Mesothelial cell of epicardium (in vitro differentiated cells): ENCODE results near the gene SUMF1. TPM values are rescaled to one million over a fixed set of nuclear protein-coding genes. Genes with fewer than 3 reads are reported as not detected.
"Not testable (repeated sequence)": the region's sequence is repeated elsewhere in the genome, so short reads cannot be mapped to it uniquely, and the experiment has no call there.

Experiments used
- DNase-seq, 2 experiments: peaks; one replicate each; pipeline ENCODE4 v3.0.0; 2021; ENCODE audit warnings: low spot score in 2 of 2; ENCODE audit not compliant: unreplicated experiment in 2 of 2
- H3K27ac Mint-ChIP-seq: 2 replicates; pipeline ENCODE4 v1.8.0; 2021; ENCODE audit warnings: mixed read lengths
- H3K27me3 Mint-ChIP-seq: 2 replicates; pipeline ENCODE4 v1.8.0; 2021; ENCODE audit warnings: low read depth, mixed read lengths
- H3K36me3 Mint-ChIP-seq: 2 replicates; pipeline ENCODE4 v1.8.0; 2021; ENCODE audit warnings: mixed read lengths
- H3K4me1 Mint-ChIP-seq: 2 replicates; pipeline ENCODE4 v1.8.0; 2021; ENCODE audit warnings: mixed read lengths
- H3K4me3 Mint-ChIP-seq: 2 replicates; pipeline ENCODE4 v1.8.0; 2021; ENCODE audit warnings: mild to moderate bottlenecking, moderate library complexity, mixed read lengths
- H3K9me3 Mint-ChIP-seq: 2 replicates; pipeline ENCODE4 v1.8.0; 2021; ENCODE audit warnings: mixed read lengths
- total RNA-seq: library from RNA; stranded (reverse); gene quantifications from 3 replicates; pipeline ENCODE4 v1.2.1, GENCODE V29; 2021
- TF ChIP-seq, protein P1 (sequence below): fragments of 200-600 bp; sonication (generic); IDR thresholded peaks from one replicate; pipeline ENCODE4 v1.5.0; 2021; ENCODE audit warnings: antibody characterized with exemption; ENCODE audit not compliant: unreplicated experiment

SUMF1 gene
- total RNA-seq, 1 donor from 2014 or later = 28.7 TPM

DNA sequence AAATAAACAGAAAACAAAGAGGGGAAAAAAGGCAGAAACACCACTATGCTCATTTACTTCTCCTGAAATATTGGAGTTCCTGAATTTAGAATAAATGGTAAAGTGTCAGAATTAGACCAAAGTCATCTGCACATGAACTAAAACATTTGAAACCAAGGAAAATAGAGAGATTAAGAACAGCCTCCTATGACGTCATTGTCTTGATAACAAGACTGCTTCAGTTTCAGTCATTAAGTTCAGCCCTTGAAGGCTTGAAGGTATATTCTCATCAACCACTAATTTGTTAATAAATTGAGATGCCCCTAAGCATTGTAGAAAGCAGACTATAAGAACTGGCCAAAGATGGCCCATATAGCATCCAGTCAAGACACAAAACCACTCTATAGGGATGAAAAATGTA lies 2.5 kb downstream of the SUMF1 start:
- TF ChIP-seq, protein P1, sequence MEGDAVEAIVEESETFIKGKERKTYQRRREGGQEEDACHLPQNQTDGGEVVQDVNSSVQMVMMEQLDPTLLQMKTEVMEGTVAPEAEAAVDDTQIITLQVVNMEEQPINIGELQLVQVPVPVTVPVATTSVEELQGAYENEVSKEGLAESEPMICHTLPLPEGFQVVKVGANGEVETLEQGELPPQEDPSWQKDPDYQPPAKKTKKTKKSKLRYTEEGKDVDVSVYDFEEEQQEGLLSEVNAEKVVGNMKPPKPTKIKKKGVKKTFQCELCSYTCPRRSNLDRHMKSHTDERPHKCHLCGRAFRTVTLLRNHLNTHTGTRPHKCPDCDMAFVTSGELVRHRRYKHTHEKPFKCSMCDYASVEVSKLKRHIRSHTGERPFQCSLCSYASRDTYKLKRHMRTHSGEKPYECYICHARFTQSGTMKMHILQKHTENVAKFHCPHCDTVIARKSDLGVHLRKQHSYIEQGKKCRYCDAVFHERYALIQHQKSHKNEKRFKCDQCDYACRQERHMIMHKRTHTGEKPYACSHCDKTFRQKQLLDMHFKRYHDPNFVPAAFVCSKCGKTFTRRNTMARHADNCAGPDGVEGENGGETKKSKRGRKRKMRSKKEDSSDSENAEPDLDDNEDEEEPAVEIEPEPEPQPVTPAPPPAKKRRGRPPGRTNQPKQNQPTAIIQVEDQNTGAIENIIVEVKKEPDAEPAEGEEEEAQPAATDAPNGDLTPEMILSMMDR = no peak
- Mint-ChIP-seq H3K9me3 (no peaks in the 10 kb centered on the region), H3K27me3 (no peaks in the 10 kb centered on the region), H3K27ac (no peak overlapping the region), H3K36me3 (no peaks in the 10 kb centered on the region), H3K4me1 (peaks cover 5% of the 10 kb centered on the region), H3K4me3 (no peak overlapping the region)
- DNase-seq = no peak

DNA sequence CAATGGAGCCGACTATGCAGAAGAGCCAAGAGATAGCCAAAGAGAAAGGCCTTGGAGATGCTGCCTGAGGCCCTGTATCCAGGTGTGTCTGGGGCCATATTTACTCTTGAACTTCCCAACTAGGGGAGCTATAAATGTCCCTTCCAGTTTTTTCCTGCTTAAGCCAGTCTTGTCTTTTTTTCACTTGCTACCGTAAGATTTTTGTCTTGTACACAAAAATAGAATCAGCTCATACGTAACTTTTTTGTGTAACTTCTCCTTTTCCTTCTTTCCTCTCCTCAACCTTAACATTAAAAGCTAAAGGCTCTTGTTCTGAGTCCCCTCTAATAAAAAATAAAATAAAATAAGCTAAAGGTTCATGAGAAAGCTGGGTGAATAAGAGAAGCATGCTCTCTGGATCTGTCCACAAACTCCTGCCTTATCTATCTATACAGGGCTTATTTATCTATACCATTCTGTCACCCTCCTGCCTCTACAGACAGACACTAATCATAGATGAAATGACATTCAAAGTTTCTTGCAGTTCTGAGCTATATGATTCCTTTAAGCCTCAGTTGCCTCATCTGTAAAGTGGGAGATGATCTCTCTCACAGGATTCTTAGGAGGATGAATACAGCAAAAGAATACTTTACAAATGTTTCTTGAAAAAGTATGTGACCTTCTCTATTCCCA lies 4.6 kb downstream of the SUMF1 start:
- Mint-ChIP-seq H3K4me1 (peaks cover 5% of the 10 kb centered on the region), H3K9me3 (peaks cover 2% of the 10 kb centered on the region), H3K36me3 (no peaks in the 10 kb centered on the region), H3K4me3 (no peak overlapping the region), H3K27me3 (no peaks in the 10 kb centered on the region), H3K27ac (no peak overlapping the region)
- DNase-seq = no peak
- TF ChIP-seq, protein P1 = no peak

DNA sequence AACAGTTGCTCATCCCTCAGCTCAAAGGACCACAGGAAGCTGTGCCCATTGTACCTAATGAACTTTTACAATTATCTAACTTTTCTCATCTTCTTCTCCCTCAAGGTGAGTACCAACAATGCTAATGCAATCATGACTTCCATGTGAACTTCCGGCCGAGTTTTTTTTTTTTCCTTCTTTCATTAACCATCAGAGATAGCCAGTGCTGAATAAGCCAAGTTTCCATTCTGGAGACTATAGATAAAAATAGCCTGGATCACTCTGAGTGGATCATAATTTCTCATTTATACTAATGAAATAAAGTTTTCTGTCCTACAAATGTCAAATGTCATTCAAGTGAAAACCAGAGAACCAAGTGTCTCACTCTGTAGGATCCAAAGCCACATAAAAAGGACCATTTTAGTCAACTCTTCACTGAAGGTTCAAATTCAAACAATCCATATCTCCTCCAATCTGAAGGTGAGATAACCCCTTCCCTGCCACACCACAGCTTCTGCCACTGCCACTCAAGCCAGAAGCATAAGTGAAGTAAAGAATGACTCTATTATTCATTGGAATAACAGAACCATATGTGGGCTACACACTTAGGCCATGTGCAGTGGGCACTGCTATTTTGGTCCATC lies 5.5 kb downstream of the SUMF1 start:
- H3K4me3 Mint-ChIP-seq = no peak overlapping the region
- H3K4me1 Mint-ChIP-seq = peaks cover 5% of the 10 kb centered on the region
- H3K9me3 Mint-ChIP-seq = peaks cover 6% of the 10 kb centered on the region
- DNase-seq = no peak
- no peak overlapping the region for H3K27ac Mint-ChIP-seq
- no peaks in the 10 kb centered on the region for H3K27me3 Mint-ChIP-seq
- no peaks in the 10 kb centered on the region for H3K36me3 Mint-ChIP-seq
- TF ChIP-seq, protein P1 = no peak

DNA sequence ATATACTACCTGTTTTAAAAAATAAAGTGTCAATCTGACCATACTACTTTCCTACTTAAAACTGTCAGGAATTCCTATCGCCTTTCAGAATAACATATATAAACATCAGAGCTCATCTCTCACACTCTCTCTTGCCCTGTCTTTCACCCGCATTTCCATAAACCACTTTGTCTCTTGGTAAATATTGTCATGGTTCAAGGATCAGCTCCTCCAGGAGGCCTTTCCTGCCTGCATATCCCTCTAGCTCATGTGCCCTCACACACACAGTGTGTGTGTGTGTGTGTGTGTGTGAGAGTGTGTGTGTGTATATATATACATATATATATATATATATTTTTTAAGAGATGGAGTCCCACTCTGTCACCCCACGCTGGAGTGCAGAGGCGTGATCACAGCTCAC lies 6.7 kb downstream of the SUMF1 start:
- Mint-ChIP-seq H3K27me3 (no peaks in the 10 kb centered on the region), H3K9me3 (peaks cover 6% of the 10 kb centered on the region), H3K4me3 (no peak overlapping the region), H3K27ac (no peak overlapping the region), H3K4me1 (no peaks in the 10 kb centered on the region), H3K36me3 (no peaks in the 10 kb centered on the region)
- TF ChIP-seq, protein P1 = no peak
- no peak for DNase-seq

DNA sequence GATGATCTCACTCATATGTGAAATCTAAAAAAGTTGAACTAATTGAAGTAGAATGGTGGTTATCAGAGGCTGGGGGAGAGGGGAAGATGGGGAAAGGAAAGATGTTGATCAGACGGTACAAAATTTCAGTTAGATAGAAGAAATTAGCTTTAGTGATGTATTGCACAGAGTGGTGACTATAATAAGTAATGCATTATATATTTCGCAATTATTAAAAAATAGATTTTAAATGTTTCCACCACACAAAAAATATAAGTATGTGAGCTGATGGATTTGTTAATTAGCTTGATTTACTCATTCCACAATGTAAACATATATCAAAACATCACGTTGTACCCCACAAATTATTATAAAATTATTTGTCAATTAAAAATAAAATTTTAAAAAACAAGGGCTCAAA lies 8.1 kb downstream of the SUMF1 start:
- no peak overlapping the region for H3K4me3 Mint-ChIP-seq
- no peak overlapping the region for H3K27ac Mint-ChIP-seq
- H3K27me3 Mint-ChIP-seq = no peaks in the 10 kb centered on the region
- peaks cover 6% of the 10 kb centered on the region for H3K9me3 Mint-ChIP-seq
- H3K4me1 Mint-ChIP-seq = no peaks in the 10 kb centered on the region
- TF ChIP-seq, protein P1 = no peak
- no peak for DNase-seq
- no peaks in the 10 kb centered on the region for H3K36me3 Mint-ChIP-seq

DNA sequence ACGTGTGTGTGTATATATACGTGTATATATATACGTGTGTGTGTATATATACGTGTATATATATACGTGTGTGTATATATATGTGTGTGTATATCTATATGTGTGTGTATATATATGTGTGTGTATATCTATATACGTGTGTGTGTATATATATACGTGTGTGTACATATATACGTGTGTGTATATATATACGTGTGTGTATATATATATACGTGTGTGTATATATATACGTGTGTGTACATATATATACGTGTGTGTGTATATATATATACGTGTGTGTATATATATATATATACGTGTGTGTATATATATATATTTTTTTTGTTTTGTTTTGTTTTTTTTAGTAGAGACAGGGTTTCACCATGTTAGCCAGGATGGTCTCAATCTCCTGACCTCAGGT lies 10.3 kb downstream of the SUMF1 start:
- H3K36me3 Mint-ChIP-seq, H3K9me3 Mint-ChIP-seq, H3K27me3 Mint-ChIP-seq, H3K4me1 Mint-ChIP-seq, DNase-seq, H3K27ac Mint-ChIP-seq, H3K4me3 Mint-ChIP-seq: not testable (repeated sequence)
